GM18511 (cell line): Measurements from ENCODE around the gene SUGCT.

ENCODE experiments used
- ATAC-seq: cut with Tn5 transposase; IDR thresholded peaks from one replicate; pipeline ENCODE4 v1.9.1; 2021; ENCODE audit warnings: mild to moderate bottlenecking, moderate library complexity; ENCODE audit not compliant: unreplicated experiment

SUGCT gene

DNA sequence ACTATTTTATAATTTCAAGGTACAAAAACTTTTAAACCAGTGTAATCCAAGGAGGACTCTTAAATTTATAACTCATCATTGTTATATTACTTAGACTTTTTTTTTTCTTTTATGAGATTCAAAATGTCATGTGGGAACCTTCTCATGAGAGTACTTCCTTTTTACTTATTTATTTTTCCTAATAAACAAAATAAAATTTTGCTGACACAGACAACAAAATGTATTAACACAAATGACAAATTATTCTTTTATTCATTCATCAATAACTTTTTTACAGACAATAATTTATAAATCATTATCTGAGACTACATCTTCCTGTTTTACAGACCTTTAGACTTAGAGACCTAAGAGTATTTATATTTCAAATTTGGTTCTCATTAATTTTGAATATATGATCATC is 706.2 kb downstream of the SUGCT start:
- no peak for ATAC-seq

DNA sequence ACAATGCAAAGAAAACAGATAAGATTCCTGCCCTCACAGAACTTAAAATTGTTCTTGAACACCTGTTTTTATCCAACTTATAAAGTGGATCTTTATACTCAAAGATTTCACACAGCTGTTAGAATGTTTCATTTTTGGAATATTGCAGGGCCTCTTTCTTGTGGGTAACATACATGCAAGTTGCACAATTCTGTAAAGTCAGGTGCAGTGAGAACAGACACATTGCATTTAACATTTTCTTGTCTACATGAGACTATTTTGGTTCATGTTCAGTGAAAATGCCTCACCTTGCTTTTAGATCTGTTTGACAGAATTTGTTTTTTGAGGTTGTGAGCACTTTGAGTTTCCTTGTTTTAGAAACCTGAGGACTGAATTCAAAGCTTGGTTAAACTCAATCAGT is 707.8 kb downstream of the SUGCT start:
- ATAC-seq: no peak

GRCh38 chr7:40843338-40843985 is 708.7 kb downstream of the SUGCT start:
- ATAC-seq: no peak

- ATAC-seq: no peak
Observed at GRCh38 chr7:40845943-40846342, 711.1 kb downstream of the SUGCT start.

DNA sequence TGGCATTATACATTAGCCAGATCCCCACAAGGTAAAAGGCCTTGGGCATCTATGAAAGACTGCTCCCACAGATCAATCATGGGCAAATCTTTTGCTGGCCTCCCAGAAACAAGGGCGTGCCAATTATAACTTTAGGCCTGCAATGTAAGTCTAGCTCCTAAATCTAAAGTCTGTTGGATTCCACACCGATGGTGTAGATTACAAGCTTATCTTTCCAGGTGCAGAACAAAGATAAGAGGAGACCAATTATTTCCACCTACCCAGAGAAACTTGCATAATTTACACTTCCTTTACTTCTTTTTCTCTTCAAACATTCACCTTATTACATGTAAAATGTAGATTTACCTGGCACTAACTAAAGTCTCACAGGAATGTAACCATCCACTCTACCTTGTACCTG is 713.1 kb downstream of the SUGCT start:
- no peak for ATAC-seq

DNA sequence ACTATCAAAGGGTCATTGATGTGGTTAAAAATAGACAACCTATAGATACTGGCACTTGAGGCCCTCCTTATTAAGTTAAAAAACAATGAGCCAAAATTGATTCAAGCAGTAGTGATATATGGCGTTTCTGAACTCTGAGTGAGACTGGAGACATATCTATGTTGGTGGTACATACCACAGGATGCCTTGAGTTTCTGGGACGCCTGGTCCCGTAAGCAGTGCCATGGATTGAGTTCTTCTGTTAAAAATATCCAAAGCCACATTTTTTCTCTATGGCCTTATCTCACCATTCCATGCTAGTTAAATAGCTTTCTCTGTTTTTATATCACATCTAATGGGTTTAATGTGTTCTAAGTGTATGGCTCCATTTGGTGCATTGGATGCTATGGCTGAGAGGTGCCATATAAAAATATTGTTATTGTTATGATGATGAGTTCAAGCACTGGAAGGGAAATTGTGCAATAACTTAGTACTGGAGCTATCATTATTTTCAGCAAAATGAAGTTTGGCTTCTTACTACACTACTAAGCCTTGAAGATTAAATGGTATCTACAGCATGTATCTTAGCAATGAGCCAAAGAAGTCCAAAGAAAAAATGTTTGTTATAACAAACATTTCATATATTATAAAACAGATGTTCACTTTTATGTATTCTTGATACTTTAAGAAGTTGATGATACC is 713.9 kb downstream of the SUGCT start:
- no peak for ATAC-seq

- no peak for ATAC-seq
Observed at GRCh38 chr7:40850017-40850416, 715.2 kb downstream of the SUGCT start.

DNA sequence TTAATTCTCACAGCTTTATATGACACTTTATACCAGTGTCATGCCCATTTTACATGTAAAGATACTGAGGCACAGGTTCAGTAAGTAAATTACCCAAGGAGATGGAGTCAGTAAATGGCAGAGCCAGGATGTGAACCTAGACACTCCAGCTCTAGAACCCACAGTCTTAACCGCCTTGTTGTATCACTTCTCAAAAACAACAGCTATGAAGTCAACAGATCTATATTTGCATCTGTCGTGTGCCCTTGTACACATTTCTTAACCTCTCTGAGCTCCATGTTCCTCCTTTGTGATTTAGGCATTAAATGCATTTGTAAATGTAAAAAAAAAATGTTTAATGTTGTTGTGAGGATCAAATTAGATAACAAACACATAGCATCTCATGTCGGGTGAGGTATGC is 716.2 kb downstream of the SUGCT start:
- no peak for ATAC-seq

DNA sequence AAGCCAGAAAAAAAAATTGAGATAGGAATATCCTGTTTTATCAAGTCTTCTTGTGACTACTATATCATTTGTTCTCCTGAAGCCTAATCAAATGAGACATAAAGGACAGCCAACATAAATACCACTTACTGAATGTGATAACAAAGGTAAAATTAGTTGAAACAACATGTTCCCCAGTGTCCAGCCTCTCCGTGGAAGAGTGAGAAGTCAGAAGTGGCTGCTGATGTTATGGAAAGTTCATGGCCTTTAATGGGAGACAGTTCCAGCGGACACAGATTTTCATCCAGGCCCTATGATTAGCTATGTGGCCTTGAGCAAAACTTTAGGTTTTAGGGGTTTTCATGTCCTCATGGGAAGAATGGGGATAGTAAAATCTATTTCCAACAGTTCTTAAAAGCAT is 724.3 kb downstream of the SUGCT start:
- ATAC-seq: no peak

DNA sequence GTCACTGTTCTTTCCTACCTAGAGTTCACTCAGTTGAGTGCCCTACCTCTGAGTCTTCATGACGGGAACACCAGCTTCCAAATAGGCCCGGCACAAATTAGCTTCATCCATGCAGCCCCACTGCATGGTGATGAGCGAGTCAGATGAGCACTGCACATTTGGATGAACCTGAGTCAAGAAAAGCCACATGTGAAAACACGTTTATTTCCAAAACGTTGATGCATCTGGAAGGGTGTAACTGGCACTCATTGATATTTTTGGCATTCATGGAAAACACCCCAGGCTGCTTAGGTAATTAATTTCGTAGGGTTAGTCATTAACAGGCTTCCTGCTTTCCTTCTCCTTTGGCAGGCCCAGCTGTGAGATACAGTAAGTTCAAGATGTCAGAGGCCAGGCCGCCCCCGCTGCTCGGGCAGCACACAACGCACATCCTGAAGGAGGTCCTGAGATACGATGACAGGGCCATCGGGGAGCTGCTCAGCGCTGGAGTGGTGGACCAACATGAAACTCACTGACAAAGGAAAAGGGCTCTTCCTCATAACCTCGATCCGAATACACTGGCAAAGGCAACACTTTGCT is 725.2 kb downstream of the SUGCT start:
- no peak for ATAC-seq

GRCh38 chr7:40865441-40866233 is 730.8 kb downstream of the SUGCT start:
- no peak for ATAC-seq

DNA sequence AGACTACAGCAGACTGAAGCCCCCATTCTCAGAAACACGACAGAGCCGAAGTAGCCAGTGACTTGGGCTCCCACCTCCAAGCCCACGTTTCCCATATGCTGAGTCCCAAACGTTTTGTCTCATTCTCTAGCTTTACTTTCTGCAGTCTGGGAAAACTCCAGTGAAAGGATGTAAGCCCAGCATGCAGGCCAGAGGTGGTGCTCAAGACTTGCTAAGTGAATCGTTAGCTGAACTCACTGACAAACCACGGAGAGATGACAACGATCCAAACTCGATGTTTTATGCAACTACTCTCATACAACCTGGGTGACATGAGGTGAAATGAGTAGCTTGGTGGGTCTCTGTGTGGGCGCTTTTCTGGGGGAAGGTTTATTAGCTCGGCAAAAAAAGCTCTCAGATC is 731.8 kb downstream of the SUGCT start:
- ATAC-seq: no peak

GRCh38 chr7:40870108-40870507 is 735.3 kb downstream of the SUGCT start:
- ATAC-seq: no peak

- ATAC-seq: no peak
Observed at GRCh38 chr7:40873248-40873647, 738.4 kb downstream of the SUGCT start.

DNA sequence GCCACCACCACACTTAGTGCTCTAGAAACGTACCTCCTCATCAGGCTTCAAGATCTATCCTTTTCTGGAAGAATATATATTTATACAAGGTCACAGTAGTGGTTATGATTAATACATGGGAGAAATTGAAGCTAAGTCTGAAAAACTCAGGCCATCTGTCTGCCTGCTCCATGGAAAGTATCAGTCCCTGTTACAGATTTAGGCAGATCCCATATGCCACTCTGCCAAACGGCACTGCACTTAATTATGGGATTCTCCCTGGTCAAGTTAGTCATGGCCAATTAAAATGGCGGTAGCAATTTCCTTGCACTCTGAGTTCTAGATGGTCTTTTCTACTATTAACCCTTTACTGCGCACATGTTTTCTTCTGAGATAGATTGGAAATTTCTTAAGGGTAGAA is 740.0 kb downstream of the SUGCT start:
- ATAC-seq: no peak

GRCh38 chr7:40876601-40877000 is 741.8 kb downstream of the SUGCT start:
- no peak for ATAC-seq

- no peak for ATAC-seq
Observed at GRCh38 chr7:40879941-40880543, 745.2 kb downstream of the SUGCT start.

GRCh38 chr7:40880581-40880980 is 745.8 kb downstream of the SUGCT start:
- no peak for ATAC-seq

- ATAC-seq: no peak
Observed at GRCh38 chr7:40881405-40881926, 746.7 kb downstream of the SUGCT start.

DNA sequence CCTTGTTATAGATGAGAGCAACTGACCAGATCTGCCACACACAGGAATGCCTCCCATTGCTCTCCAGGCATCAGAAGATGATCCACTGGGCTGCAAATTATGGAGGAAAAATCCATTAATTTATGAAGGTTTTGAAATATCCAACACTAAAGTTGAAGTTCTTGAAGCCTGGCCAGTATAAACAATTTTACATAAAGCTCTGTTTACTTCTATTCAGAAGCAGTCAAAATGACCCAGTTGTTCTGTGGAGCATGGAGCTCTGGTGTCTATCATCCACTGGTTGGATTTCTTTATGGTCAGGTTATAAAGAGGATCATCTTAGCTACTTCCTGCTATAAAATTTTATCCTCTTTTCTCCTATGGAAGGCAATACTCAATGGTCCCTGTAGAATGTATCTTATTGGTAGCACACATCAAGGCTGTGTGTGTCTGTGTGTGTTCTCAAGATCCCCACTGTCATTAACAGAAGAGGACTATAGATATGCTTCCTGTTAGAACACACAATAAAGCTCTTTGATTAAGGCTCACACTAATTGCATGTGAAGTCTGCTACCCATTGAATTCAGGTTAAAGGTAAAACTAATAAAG is 747.4 kb downstream of the SUGCT start:
- no peak for ATAC-seq

DNA sequence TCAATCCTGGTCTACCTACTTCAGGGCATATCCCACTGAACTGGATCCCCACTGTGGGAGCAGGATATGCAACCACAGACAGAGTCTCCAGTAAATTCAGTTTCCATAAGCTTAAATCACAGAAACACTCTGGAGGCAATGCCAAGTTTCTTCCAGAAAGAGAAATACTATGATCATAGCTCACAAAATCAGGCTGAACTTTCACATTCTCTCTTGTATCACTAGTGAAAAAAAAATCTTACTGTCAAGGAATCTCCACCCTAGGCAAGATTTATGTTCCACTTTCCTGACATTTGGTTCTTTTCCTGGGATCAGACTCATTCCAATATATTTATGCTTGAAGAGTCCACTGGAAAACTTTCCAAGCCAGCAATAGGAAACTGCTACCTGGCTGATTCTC is 749.0 kb downstream of the SUGCT start:
- no peak for ATAC-seq
